OCI-LY7 (cell line): ENCODE data around the gene SLC2A13. TPM values are rescaled to one million over a fixed set of nuclear protein-coding genes. Genes with fewer than 3 reads are reported as not detected.

Experiments
- BruUV-seq: library from RNA; stranded (reverse); fragments of 400-500 nt; replicated peaks from 2 replicates; lab custom pipeline; 2021; lab: Mats Ljungman, UMichigan
- CTCF ChIA-PET: fragments of 300-600 bp; sonication (Branson Sonifier 250); formaldehyde crosslinking; loops from one replicate; lab custom pipeline; 2022; ENCODE audit warnings: antibody characterized with exemption; ENCODE audit not compliant: unreplicated experiment; lab: Charles Lee
- POLR2A ChIA-PET: fragments of 300-600 bp; sonication (Branson Sonifier 250); formaldehyde crosslinking; loops from one replicate; lab custom pipeline; 2022; ENCODE audit warnings: antibody characterized with exemption; lab: Charles Lee
- DNase-seq: peaks from one replicate; pipeline ENCODE4 v3.0.0-alpha.2; 2015; ENCODE audit warnings: low spot score
- H2AFZ ChIP-seq: fragments of 200-600 bp; sonication (generic), shearing (Covaris generic); 2 replicates; pipeline ENCODE4 v1.6.1; 2014; ENCODE audit warnings: mild to moderate bottlenecking, antibody characterized with exemption, low read length, moderate library complexity
- H3K27ac ChIP-seq: fragments of 200-600 bp; sonication (generic); 2 replicates; pipeline ENCODE4 v1.5.1; 2014; ENCODE audit warnings: mixed run types, low read depth, mild to moderate bottlenecking, moderate library complexity, low read length, inconsistent platforms; ENCODE audit not compliant: poor library complexity, severe bottlenecking
- H3K36me3 ChIP-seq: fragments of 200-600 bp; sonication (generic); 2 replicates; pipeline ENCODE4 v1.6.1; 2014; ENCODE audit warnings: mild to moderate bottlenecking, antibody characterized with exemption, low read length, moderate library complexity, mixed read lengths; ENCODE audit not compliant: insufficient read depth
- H3K4me1 ChIP-seq: fragments of 200-600 bp; sonication (generic); 2 replicates; pipeline ENCODE4 v1.5.1; 2014; ENCODE audit warnings: mild to moderate bottlenecking, low read length; ENCODE audit not compliant: insufficient read depth, poor library complexity, severe bottlenecking
- H3K4me2 ChIP-seq: fragments of 200-600 bp; sonication (generic); 2 replicates; pipeline ENCODE4 v1.6.1; 2014; ENCODE audit warnings: mild to moderate bottlenecking, low read length
- H3K4me3 ChIP-seq: fragments of 200-600 bp; sonication (generic); 2 replicates; pipeline ENCODE4 v1.5.1; 2014; ENCODE audit warnings: mild to moderate bottlenecking, low read depth, low read length; ENCODE audit not compliant: poor library complexity, severe bottlenecking
- H3K79me2 ChIP-seq: fragments of 200-600 bp; sonication (generic); 2 replicates; pipeline ENCODE4 v1.6.1; 2016; ENCODE audit warnings: low read depth, mild to moderate bottlenecking, low read length, moderate library complexity, mixed read lengths; ENCODE audit not compliant: insufficient read depth
- H3K9me2 ChIP-seq: fragments of 200-600 bp; sonication (generic); 2 replicates; pipeline ENCODE4 v1.6.1; 2016; ENCODE audit warnings: mild to moderate bottlenecking, low read length, mixed read lengths; ENCODE audit not compliant: insufficient read depth
- H3K9me3 ChIP-seq: fragments of 200-600 bp; sonication (generic); 2 replicates; pipeline ENCODE4 v1.6.1; 2014; ENCODE audit warnings: mild to moderate bottlenecking, mixed run types, low read length, mixed read lengths
- H4K20me1 ChIP-seq: fragments of 200-600 bp; sonication (generic); 2 replicates; pipeline ENCODE4 v1.6.1; 2014; ENCODE audit warnings: mild to moderate bottlenecking, antibody characterized with exemption, low read length, moderate library complexity, mixed read lengths; ENCODE audit not compliant: insufficient read depth
- CTCF ChIP-seq: fragments of 200-600 bp; sonication (generic); conservative IDR thresholded peaks from 2 replicates; pipeline ENCODE4 v1.5.1; 2014; ENCODE audit warnings: mild to moderate bottlenecking, antibody characterized with exemption, low read length, moderate library complexity, mixed read lengths
- EZH2phosphoT487 ChIP-seq: fragments of 200-600 bp; sonication (generic); IDR thresholded peaks from 2 replicates; pipeline ENCODE4 v1.6.1; 2018; ENCODE audit warnings: low read depth, borderline replicate concordance, mild to moderate bottlenecking, mixed run types, antibody characterized with exemption, low read length, moderate library complexity, mixed read lengths
- intact Hi-C: fragments of 100-400 bp; cut with micrococcal nuclease; formaldehyde crosslinking; loops from one replicate; pipeline ENCODE4 v1.10.0; 2022; ENCODE audit not compliant: unreplicated experiment
- total RNA-seq, 2 experiments: library from RNA; depleted of rRNA in 1 of 2; stranded (reverse); fragments of >200 nt in 1 of 2; shearing (Covaris generic) in 1 of 2; gene quantifications; 2 replicates each; pipeline ENCODE4 v1.2.3, GENCODE V29; 2014 to 2022

Gene SLC2A13
- total RNA-seq, 2 experiments from 2014 or later: 12.4 to 16.5 TPM

- POLR2A ChIA-PET: no interaction called here
- no peak for TF ChIP-seq EZH2phosphoT487
- no peak for TF ChIP-seq CTCF
- DNase-seq: no peak
- no TSS peak for BruUV-seq
- 0 out of 2 replicates have a peak, but pooled peaks cover 1% of the 10 kb centered on the region for H3K9me2 ChIP-seq
- CTCF ChIA-PET: no interaction called here
- no peak overlapping the region for H3K4me3 ChIP-seq
- no peaks in the 10 kb centered on the region for H3K36me3 ChIP-seq
- no peaks in the 10 kb centered on the region for H4K20me1 ChIP-seq
- intact Hi-C loops: no loop called here
- no peaks in the 10 kb centered on the region for H3K79me2 ChIP-seq
- H3K9me3 ChIP-seq: no peaks in the 10 kb centered on the region
- no peak overlapping the region for H3K27ac ChIP-seq
- no peak overlapping the region for H2AFZ ChIP-seq
- no peak overlapping the region for H3K4me2 ChIP-seq
- H3K4me1 ChIP-seq: no peaks in the 10 kb centered on the region
These were observed 289.2 kb downstream of the SLC2A13 start for GRCh38 chr12:39816671-39817185.

GRCh38 chr12:39815746-39816145, 290.1 kb downstream of the SLC2A13 start:
- Histone ChIP-seq H3K4me1 (no peaks in the 10 kb centered on the region), H2AFZ (no peak overlapping the region), H3K79me2 (no peaks in the 10 kb centered on the region), H3K4me2 (no peak overlapping the region), H4K20me1 (no peaks in the 10 kb centered on the region), H3K9me2 (peaks cover 5% of the 10 kb centered on the region; the same call in 1 of the 2 replicates), H3K27ac (no peak overlapping the region), H3K9me3 (no peaks in the 10 kb centered on the region), H3K36me3 (no peaks in the 10 kb centered on the region), H3K4me3 (no peak overlapping the region)
- no TSS peak for BruUV-seq
- ChIA-PET CTCF (no interaction called here), POLR2A (no interaction called here)
- intact Hi-C loops: no loop called here
- TF ChIP-seq CTCF (no peak), EZH2phosphoT487 (no peak)
- DNase-seq: no peak

- no peak for DNase-seq
- H3K4me3 ChIP-seq: no peak overlapping the region
- H4K20me1 ChIP-seq: no peaks in the 10 kb centered on the region
- no peak overlapping the region for H2AFZ ChIP-seq
- no TSS peak for BruUV-seq
- no peaks in the 10 kb centered on the region for H3K79me2 ChIP-seq
- no peak overlapping the region for H3K27ac ChIP-seq
- TF ChIP-seq CTCF (no peak), EZH2phosphoT487 (no peak)
- CTCF ChIA-PET: no interaction called here
- intact Hi-C loops: no loop called here
- peaks cover 5% of the 10 kb centered on the region; the same call in 1 of the 2 replicates for H3K9me2 ChIP-seq
- no peaks in the 10 kb centered on the region for H3K9me3 ChIP-seq
- H3K4me1 ChIP-seq: no peaks in the 10 kb centered on the region
- no peak overlapping the region for H3K4me2 ChIP-seq
- POLR2A ChIA-PET: interaction anchor here (0.7 to 0.8 kb wide), 2 partner anchors 11 to 13 kb away, joined by 3 to 4 read pairs; no protein-coding TSS in a partner anchor
- no peaks in the 10 kb centered on the region for H3K36me3 ChIP-seq
These were observed 291.3 kb downstream of the SLC2A13 start for GRCh38 chr12:39814626-39815025.
